ENCODE data around the gene HDAC9. TPM values are rescaled to one million over a fixed set of nuclear protein-coding genes. Genes with fewer than 3 reads are reported as not detected.

The HDAC9 gene
- polyA plus RNA-seq, 1 of the 3 experiments (the other 2 are of a cell fraction), result 11.6 TPM

GRCh38 chr7:18890134-18890533 is 394.6 kb downstream of the HDAC9 start (continued):
- peak; percentile 97 for TF ChIP-seq PBX3 (IDR thresholded peaks at IDR 0.05)
- TF ChIP-seq RFX5 (IDR thresholded peaks at IDR 0.05; ENCODE audit: low read length), result 0 out of 2 replicates have a peak, but pooled peaks have one; percentile 68
- no peak for TF ChIP-seq ELF1 (IDR thresholded peaks at IDR 0.05)
- no peak for TF ChIP-seq TAF1 (IDR thresholded peaks at IDR 0.05; ENCODE audit: borderline replicate concordance, low read depth, low read length)
- TF ChIP-seq IRF3 (IDR thresholded peaks at IDR 0.05; ENCODE audit: low read depth, low read length), result no peak
- TF ChIP-seq FOSL2 (IDR thresholded peaks at IDR 0.05; ENCODE audit: borderline replicate concordance, low read depth), result peak; percentile 57; the same call in 1 of the 2 replicates
- peak; percentile 44; the same call in 1 of the 2 replicates for TF ChIP-seq MXI1 (IDR thresholded peaks at IDR 0.05; ENCODE audit: low read depth, low read length)
- TF ChIP-seq CHD2 (IDR thresholded peaks at IDR 0.05; ENCODE audit: low read length, partially characterized antibody), result peak; percentile 86
- TF ChIP-seq SMC3 (IDR thresholded peaks at IDR 0.05; ENCODE audit: low read depth, low read length), result no peak
- peak; percentile 52 for TF ChIP-seq RAD21 (IDR thresholded peaks at IDR 0.05; ENCODE audit: low read length)
- TF ChIP-seq EP300 (IDR thresholded peaks at IDR 0.05; ENCODE audit: borderline replicate concordance in 1 of 2, low read depth in 1 of 2, low read length in 1 of 2), result peak; percentile 96 to 100
- TF ChIP-seq FOXM1 (IDR thresholded peaks at IDR 0.05; ENCODE audit: low read depth), result peak; percentile 95
- TF ChIP-seq POLR2AphosphoS5 (IDR thresholded peaks at IDR 0.05; ENCODE audit: low read depth, low read length), result peak; percentile 96
- peak; percentile 89 for TF ChIP-seq NFIC (IDR thresholded peaks at IDR 0.05; ENCODE audit: borderline replicate concordance)
- peak; percentile 76; the same call in 1 of the 2 replicates for TF ChIP-seq MEF2A (IDR thresholded peaks at IDR 0.05; ENCODE audit: borderline replicate concordance, low read depth)
- TF ChIP-seq, protein P1, sequence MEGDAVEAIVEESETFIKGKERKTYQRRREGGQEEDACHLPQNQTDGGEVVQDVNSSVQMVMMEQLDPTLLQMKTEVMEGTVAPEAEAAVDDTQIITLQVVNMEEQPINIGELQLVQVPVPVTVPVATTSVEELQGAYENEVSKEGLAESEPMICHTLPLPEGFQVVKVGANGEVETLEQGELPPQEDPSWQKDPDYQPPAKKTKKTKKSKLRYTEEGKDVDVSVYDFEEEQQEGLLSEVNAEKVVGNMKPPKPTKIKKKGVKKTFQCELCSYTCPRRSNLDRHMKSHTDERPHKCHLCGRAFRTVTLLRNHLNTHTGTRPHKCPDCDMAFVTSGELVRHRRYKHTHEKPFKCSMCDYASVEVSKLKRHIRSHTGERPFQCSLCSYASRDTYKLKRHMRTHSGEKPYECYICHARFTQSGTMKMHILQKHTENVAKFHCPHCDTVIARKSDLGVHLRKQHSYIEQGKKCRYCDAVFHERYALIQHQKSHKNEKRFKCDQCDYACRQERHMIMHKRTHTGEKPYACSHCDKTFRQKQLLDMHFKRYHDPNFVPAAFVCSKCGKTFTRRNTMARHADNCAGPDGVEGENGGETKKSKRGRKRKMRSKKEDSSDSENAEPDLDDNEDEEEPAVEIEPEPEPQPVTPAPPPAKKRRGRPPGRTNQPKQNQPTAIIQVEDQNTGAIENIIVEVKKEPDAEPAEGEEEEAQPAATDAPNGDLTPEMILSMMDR (IDR thresholded peaks at IDR 0.05), result no peak
- no peak for TF ChIP-seq REST (IDR thresholded peaks at IDR 0.05; ENCODE audit: low read depth, low read length)
- peak; percentile 93 for TF ChIP-seq JUND (IDR thresholded peaks at IDR 0.05)
- peak; percentile 46; the same call in 1 of the 2 replicates for TF ChIP-seq RXRA (IDR thresholded peaks at IDR 0.05; ENCODE audit: borderline replicate concordance, low read depth)
- peak; percentile 97 for TF ChIP-seq RCOR1 (IDR thresholded peaks at IDR 0.05; ENCODE audit: low read length)
- TF ChIP-seq TCF12 (IDR thresholded peaks at IDR 0.05), result peak; percentile 99
- no peak for TF ChIP-seq USF1 (IDR thresholded peaks at IDR 0.05; ENCODE audit: borderline replicate concordance, low read depth)
- TF ChIP-seq EZH2phosphoT487 (IDR thresholded peaks at IDR 0.05; ENCODE audit: borderline replicate concordance, low read depth), result no peak

Measured in SK-N-SH (cell line).